Esophagus muscularis mucosa (tissue), 4 donors: Measurements from ENCODE around the gene HMGN3. TPM values are rescaled to one million over a fixed set of nuclear protein-coding genes. Genes with fewer than 3 reads are reported as not detected.

Source experiments
- DNase-seq: peaks from one replicate; pipeline ENCODE4 v3.0.0-alpha.2; 2017; ENCODE audit errors: extremely low spot score
- H3K27ac ChIP-seq, 4 donors: fragments of 200-600 bp; sonication (generic); replicated peaks in 1 of 4; 1 replicate in 3 of 4; 2 replicates in 1 of 4; pipeline ENCODE4 v1.5.1; 2016 to 2019; ENCODE audit warnings: mild to moderate bottlenecking in 1 of 4
- H3K27me3 ChIP-seq, 4 donors: fragments of 200-600 bp; sonication (generic); one replicate each; pipeline versions ENCODE4 v1.5.1 to v1.6.0; 2016 to 2019
- H3K36me3 ChIP-seq, 4 donors: fragments of 200-600 bp; sonication (generic); one replicate each; pipeline ENCODE4 v1.5.1; 2016 to 2019
- H3K4me1 ChIP-seq, 4 donors: fragments of 200-600 bp; sonication (generic); one replicate each; pipeline ENCODE4 v1.5.1; 2016 to 2019
- H3K4me3 ChIP-seq, 4 donors: fragments of 200-600 bp; sonication (generic); 1 replicate in 2 of 4; 2 replicates in 2 of 4; pipeline ENCODE4 v1.5.1; 2016 to 2019; ENCODE audit warnings: mild to moderate bottlenecking in 4 of 4, moderate library complexity in 1 of 4
- H3K9me3 ChIP-seq, 4 donors: fragments of 200-600 bp; sonication (generic); 1 replicate in 3 of 4; 2 replicates in 1 of 4; pipeline ENCODE4 v1.5.1; 2016 to 2019
- EP300 ChIP-seq: sonication (generic); formaldehyde crosslinking; IDR thresholded peaks from one replicate; pipeline ENCODE4 v1.6.1; 2017; ENCODE audit warnings: antibody characterized with exemption
- POLR2A ChIP-seq: fragments of 450-650 bp; IDR thresholded peaks from one replicate; pipeline ENCODE4 v1.6.1; 2017; ENCODE audit warnings: antibody characterized with exemption, moderate library complexity, mild to moderate bottlenecking, low read depth
- POLR2AphosphoS5 ChIP-seq, 2 donors: sonication (generic); formaldehyde crosslinking; IDR thresholded peaks; one replicate each; pipeline ENCODE4 v1.6.1; 2017; ENCODE audit warnings: antibody characterized with exemption in 2 of 2
- WGBS: methylation state at CpG from one replicate; pipeline ENCODE4 v1.1.5; 2018; 5-methylcytosine and 5-hydroxymethylcytosine counted together
- intact Hi-C: fragments of 100-400 bp; cut with DNase I; formaldehyde crosslinking; loops from one replicate; pipeline ENCODE4 v1.15.1; 2023
- total RNA-seq, 4 donors: library from RNA; depleted of rRNA; stranded (reverse); fragments of >200 nt; gene quantifications; one replicate each; pipeline versions ENCODE4 v1.1.0 to v1.2.1, GENCODE V29; 2016
- TF ChIP-seq, protein P1 (sequence below), 3 experiments: fragments of 200-600 bp in 2 of 3; fragments of 450-650 bp in 1 of 3; sonication (generic) in 2 of 3; IDR thresholded peaks; one replicate each; pipeline ENCODE4 v1.5.1; 2017 to 2019; ENCODE audit warnings: antibody characterized with exemption in 3 of 3, mild to moderate bottlenecking in 2 of 3, moderate library complexity in 1 of 3

The HMGN3 gene
- total RNA-seq, 4 donors from 2014 or later, result 27.6 to 61.0 (median 47.1) TPM

DNA sequence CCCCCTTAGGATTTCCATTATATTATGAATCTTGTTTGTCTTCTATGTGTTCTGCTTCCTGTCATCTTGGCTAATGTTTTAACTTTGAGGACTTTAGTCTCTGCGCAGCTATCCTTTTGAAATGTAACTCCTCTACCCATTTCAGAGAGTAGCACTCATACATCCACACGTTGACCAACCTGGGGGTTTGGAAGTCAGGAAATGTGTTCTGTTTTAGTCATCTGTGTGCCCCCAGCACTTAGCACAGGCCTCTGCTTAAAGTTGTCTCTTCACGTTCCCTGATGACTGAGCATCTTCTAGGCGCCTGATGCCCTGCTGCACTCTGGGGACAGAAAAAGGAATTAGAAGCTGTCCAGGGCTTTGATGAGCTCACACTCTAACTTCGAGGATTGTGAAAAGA is 47.9 kb downstream of the HMGN3 start:
- peaks cover 8 to 13% (median 12%) of the 10 kb centered on the region in 4 donors for H3K4me1 ChIP-seq
- no peak for DNase-seq
- WGBS, result 68% methylated on average over 5 of the region's 5 CpGs
- no peaks in the 10 kb centered on the region for H3K27me3 ChIP-seq
- H3K36me3 ChIP-seq, result no peaks in the 10 kb centered on the region
- intact Hi-C loops, result no loop called here
- no peaks in the 10 kb centered on the region for H3K9me3 ChIP-seq
- no peak overlapping the region for H3K4me3 ChIP-seq
- no peak for TF ChIP-seq POLR2A
- TF ChIP-seq POLR2AphosphoS5 (IDR thresholded peaks at IDR 0.05), result no peak
- no peak overlapping the region for H3K27ac ChIP-seq

DNA sequence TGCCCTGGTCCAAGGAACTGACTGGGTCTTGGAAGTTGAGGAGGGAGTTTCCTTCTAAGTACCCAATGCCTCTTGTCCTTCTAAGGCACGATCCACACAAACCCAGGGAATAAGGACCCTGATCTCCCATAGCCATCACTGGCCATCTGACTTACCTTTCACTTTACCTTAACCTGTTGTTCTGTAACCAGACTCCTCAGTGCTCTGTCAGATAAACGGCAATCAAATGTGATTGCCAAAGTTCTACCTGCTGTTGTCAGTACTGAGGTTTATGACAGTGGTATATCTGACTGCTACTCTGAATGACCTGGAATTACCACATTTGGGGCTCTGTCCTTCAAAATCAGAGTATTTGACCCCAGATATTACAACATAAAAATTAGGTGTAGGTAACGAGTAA is 49.8 kb downstream of the HMGN3 start:
- H3K27ac ChIP-seq, result no peak overlapping the region
- H3K27me3 ChIP-seq, result no peaks in the 10 kb centered on the region
- H3K4me3 ChIP-seq, result no peak overlapping the region
- H3K4me1 ChIP-seq, result peaks cover 8 to 13% (median 12%) of the 10 kb centered on the region in 4 donors
- intact Hi-C loops, result no loop called here
- no peaks in the 10 kb centered on the region for H3K9me3 ChIP-seq
- 90% methylated on average over 3 of the region's 3 CpGs for WGBS
- TF ChIP-seq, protein P1, sequence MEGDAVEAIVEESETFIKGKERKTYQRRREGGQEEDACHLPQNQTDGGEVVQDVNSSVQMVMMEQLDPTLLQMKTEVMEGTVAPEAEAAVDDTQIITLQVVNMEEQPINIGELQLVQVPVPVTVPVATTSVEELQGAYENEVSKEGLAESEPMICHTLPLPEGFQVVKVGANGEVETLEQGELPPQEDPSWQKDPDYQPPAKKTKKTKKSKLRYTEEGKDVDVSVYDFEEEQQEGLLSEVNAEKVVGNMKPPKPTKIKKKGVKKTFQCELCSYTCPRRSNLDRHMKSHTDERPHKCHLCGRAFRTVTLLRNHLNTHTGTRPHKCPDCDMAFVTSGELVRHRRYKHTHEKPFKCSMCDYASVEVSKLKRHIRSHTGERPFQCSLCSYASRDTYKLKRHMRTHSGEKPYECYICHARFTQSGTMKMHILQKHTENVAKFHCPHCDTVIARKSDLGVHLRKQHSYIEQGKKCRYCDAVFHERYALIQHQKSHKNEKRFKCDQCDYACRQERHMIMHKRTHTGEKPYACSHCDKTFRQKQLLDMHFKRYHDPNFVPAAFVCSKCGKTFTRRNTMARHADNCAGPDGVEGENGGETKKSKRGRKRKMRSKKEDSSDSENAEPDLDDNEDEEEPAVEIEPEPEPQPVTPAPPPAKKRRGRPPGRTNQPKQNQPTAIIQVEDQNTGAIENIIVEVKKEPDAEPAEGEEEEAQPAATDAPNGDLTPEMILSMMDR (IDR thresholded peaks at IDR 0.05), result no peak
- no peak for TF ChIP-seq POLR2AphosphoS5 (IDR thresholded peaks at IDR 0.05)
- no peaks in the 10 kb centered on the region for H3K36me3 ChIP-seq
- DNase-seq, result no peak

DNA sequence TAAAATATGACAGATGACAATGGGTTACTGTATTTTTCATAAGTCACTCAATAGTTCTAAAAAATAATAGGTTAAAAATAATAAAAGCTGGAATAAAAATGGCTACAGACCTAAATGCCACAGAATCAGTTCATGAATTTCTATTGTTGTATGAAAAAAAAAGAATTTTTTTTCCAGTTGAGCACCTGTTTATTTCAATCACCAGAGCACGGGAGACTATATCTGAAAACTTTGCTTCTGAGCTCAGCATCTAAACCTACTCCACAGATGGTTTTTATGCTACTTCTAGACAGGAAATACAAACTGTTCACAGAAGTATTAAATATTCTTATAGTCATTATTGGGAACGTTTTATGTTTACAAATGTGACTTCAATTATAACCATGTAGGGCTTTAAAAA is 50.4 kb downstream of the HMGN3 start:
- DNase-seq, result no peak
- TF ChIP-seq POLR2AphosphoS5 (IDR thresholded peaks at IDR 0.05) (no peak), POLR2A (no peak), EP300 (no peak)
- TF ChIP-seq, protein P1 (IDR thresholded peaks at IDR 0.05), result no peak
- 55% methylated on average over 2 of the region's 2 CpGs for WGBS

GRCh38 chr6:79180052-79180451 is 54.4 kb downstream of the HMGN3 start:
- no peaks in the 10 kb centered on the region for H3K9me3 ChIP-seq
- TF ChIP-seq POLR2AphosphoS5 (IDR thresholded peaks at IDR 0.05), result no peak
- TF ChIP-seq EP300, result no peak
- TF ChIP-seq, protein P1 (IDR thresholded peaks at IDR 0.05), result no peak
- no peak for TF ChIP-seq POLR2A
- H3K27me3 ChIP-seq, result no peaks in the 10 kb centered on the region
- WGBS, result 94% methylated on average over 2 of the region's 2 CpGs
- no peak overlapping the region for H3K27ac ChIP-seq
- H3K36me3 ChIP-seq, result no peaks in the 10 kb centered on the region
- no peak for DNase-seq
- intact Hi-C loops, result no loop called here
- no peak overlapping the region for H3K4me3 ChIP-seq
- no peaks in the 10 kb centered on the region for H3K4me1 ChIP-seq

More for the DNA sequence above, 50.4 kb downstream of the HMGN3 start:
- peaks cover 4 to 8% (median 7%) of the 10 kb centered on the region in 4 donors for H3K4me1 ChIP-seq
- no peaks in the 10 kb centered on the region for H3K9me3 ChIP-seq
- H3K27me3 ChIP-seq, result no peaks in the 10 kb centered on the region
- intact Hi-C loops, result no loop called here
- H3K4me3 ChIP-seq, result no peak overlapping the region
- no peaks in the 10 kb centered on the region for H3K36me3 ChIP-seq
- no peak overlapping the region for H3K27ac ChIP-seq

GRCh38 chr6:79173378-79173777 is 61.1 kb downstream of the HMGN3 start:
- Histone ChIP-seq H3K9me3 (no peaks in the 10 kb centered on the region), H3K4me3 (no peak overlapping the region), H3K4me1 (peaks cover 0 to 9% (median 4%) of the 10 kb centered on the region in 4 donors), H3K27ac (no peak overlapping the region), H3K36me3 (no peaks in the 10 kb centered on the region), H3K27me3 (no peaks in the 10 kb centered on the region)
- TF ChIP-seq POLR2A (no peak), EP300 (no peak), POLR2AphosphoS5 (IDR thresholded peaks at IDR 0.05) (no peak)
- TF ChIP-seq, protein P1 (IDR thresholded peaks at IDR 0.05), result no peak
- intact Hi-C loops, result no loop called here
- DNase-seq, result no peak
